Measurements from ENCODE around the gene ASB13. TPM values are rescaled to one million over a fixed set of nuclear protein-coding genes. Genes with fewer than 3 reads are reported as not detected.

ASB13 gene
- total RNA-seq, 2 donors from 2014 or later = 12.8 to 13.5 TPM

- no peak for TF ChIP-seq CTCF (conservative IDR thresholded peaks at IDR 0.05)
- no peak overlapping the region for H3K4me3 ChIP-seq (ENCODE audit: low read length)
- whole genome bisulfite sequencing, 2 experiments (ENCODE audit: insufficient coverage in 1 of 2, insufficient read length in 1 of 2) = 71 to 78% methylated on average over 12 to 16 of the region's 16 CpGs
- H3K4me1 Mint-ChIP-seq = peaks cover 38% of the 10 kb centered on the region
- no peak overlapping the region for H3K9ac ChIP-seq (ENCODE audit: extremely low read depth, low read length, poor library complexity, severe bottlenecking)
- no peak overlapping the region for H3K27ac ChIP-seq (ENCODE audit: low read depth, low read length)
- peak overlapping the region; percentile 39 for H3K4me3 Mint-ChIP-seq
- no peaks in the 10 kb centered on the region for H3K36me3 Mint-ChIP-seq (ENCODE audit: low read depth)
- H3K9me3 ChIP-seq (ENCODE audit: control insufficient read depth, low read length) = no peaks in the 10 kb centered on the region
- no peaks in the 10 kb centered on the region for H3K36me3 ChIP-seq (ENCODE audit: control insufficient read depth, insufficient read depth, low read length)
- no peaks in the 10 kb centered on the region for H3K27me3 Mint-ChIP-seq (ENCODE audit: insufficient read depth)
- DNase-seq = peak; percentile 57
- peak overlapping the region; percentile 86 for H3K27ac Mint-ChIP-seq
- no peaks in the 10 kb centered on the region for H3K27me3 ChIP-seq (ENCODE audit: control insufficient read depth, insufficient read depth, low read length, poor library complexity, severe bottlenecking)
- H3K9me3 Mint-ChIP-seq = no peaks in the 10 kb centered on the region
- H3K4me1 ChIP-seq (ENCODE audit: control insufficient read depth, insufficient read depth, low read length) = peaks cover 5% of the 10 kb centered on the region
Observed at GRCh38 chr10:5659702-5660528, 6.5 kb downstream of the ASB13 start.

DNA sequence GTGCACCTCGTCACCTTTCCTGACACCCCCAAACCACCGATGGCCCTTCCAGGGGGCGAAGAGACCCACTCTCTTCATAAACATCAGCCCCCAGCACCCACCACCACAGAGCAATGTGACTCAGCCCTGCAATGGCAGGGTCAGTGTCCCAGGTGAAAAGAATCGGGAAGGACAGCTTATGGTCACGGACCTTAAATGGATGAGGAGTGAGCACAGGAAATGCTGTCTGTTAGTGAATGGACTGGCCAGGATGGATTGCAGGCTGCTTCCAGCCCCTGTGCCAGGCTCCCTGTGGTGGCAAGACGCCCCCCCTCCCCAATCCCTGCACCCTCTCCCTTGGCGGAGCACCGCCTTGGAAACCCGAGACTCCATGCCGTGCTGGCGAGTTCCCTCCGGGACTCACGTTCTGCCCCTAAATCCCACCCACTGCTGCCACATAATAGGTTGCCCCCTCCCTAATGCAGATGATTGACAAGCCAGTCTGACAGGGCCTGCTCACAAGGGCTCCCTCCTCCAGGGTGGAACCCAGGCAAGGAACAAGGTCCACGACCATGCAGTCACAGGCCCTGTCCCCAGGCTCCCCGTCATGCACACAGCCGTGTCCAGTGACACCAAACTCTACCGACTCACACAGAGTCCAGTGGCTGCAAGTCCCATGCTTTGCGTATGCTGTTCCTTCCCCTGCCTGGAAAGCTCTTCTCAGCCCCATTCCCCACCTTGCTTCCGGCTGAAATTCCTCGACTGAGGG, 7.3 kb downstream of the ASB13 start:
- peaks cover 34% of the 10 kb centered on the region for H3K4me1 Mint-ChIP-seq

More for the DNA sequence above, 7.3 kb downstream of the ASB13 start:
- Histone ChIP-seq H3K27ac (ENCODE audit: low read depth, low read length) (no peak overlapping the region), H3K4me1 (ENCODE audit: control insufficient read depth, insufficient read depth, low read length) (peaks cover 5% of the 10 kb centered on the region), H3K27me3 (ENCODE audit: control insufficient read depth, insufficient read depth, low read length, poor library complexity, severe bottlenecking) (no peaks in the 10 kb centered on the region), H3K9ac (ENCODE audit: extremely low read depth, low read length, poor library complexity, severe bottlenecking) (no peak overlapping the region), H3K4me3 (ENCODE audit: low read length) (no peak overlapping the region), H3K9me3 (ENCODE audit: control insufficient read depth, low read length) (no peaks in the 10 kb centered on the region), H3K36me3 (ENCODE audit: control insufficient read depth, insufficient read depth, low read length) (no peaks in the 10 kb centered on the region)
- TF ChIP-seq CTCF (conservative IDR thresholded peaks at IDR 0.05) = no peak
- H3K4me3 Mint-ChIP-seq = peak overlapping the region; percentile 39
- peak; percentile 70 for DNase-seq
- H3K27me3 Mint-ChIP-seq (ENCODE audit: insufficient read depth) = no peaks in the 10 kb centered on the region
- WGBS, 2 experiments (ENCODE audit: insufficient coverage in 1 of 2, insufficient read length in 1 of 2) = 70 to 77% methylated on average over 7 to 20 of the region's 20 CpGs
- H3K36me3 Mint-ChIP-seq (ENCODE audit: low read depth) = no peaks in the 10 kb centered on the region
- H3K27ac Mint-ChIP-seq = peak overlapping the region; percentile 86
- no peaks in the 10 kb centered on the region for H3K9me3 Mint-ChIP-seq

All from endodermal cell (in vitro differentiated cells).